Measurements from ENCODE around the gene TMEM178A. TPM values are rescaled to one million over a fixed set of nuclear protein-coding genes. Genes with fewer than 3 reads are reported as not detected.

The TMEM178A gene
- total RNA-seq, 2 donors from 2014 or later = 5.4 to 6.5 TPM

- no peak overlapping the region for H3K4me3 ChIP-seq
- no peak overlapping the region for H3K27ac ChIP-seq
- ATAC-seq (ENCODE audit: insufficient number of reproducible peaks, low FRiP score, low read depth) (no peak), DNase-seq (ENCODE audit: low spot score) (no peak)
- no peaks in the 10 kb centered on the region for H3K27me3 ChIP-seq (replicated peaks; ENCODE audit: insufficient read depth)
- TF ChIP-seq CTCF (IDR thresholded peaks at IDR 0.05) = no peak
- no peaks in the 10 kb centered on the region for H3K36me3 ChIP-seq
- peaks cover 4 to 19% of the 10 kb centered on the region in 2 donors for H3K4me1 ChIP-seq (ENCODE audit: control insufficient read depth in 1 of 2, low read depth in 2 of 2)
- H3K9me3 ChIP-seq = peaks cover 8% of the 10 kb centered on the region
Measured at GRCh38 chr2:39701137-39701536, 35.4 kb downstream of the TMEM178A start.

DNA sequence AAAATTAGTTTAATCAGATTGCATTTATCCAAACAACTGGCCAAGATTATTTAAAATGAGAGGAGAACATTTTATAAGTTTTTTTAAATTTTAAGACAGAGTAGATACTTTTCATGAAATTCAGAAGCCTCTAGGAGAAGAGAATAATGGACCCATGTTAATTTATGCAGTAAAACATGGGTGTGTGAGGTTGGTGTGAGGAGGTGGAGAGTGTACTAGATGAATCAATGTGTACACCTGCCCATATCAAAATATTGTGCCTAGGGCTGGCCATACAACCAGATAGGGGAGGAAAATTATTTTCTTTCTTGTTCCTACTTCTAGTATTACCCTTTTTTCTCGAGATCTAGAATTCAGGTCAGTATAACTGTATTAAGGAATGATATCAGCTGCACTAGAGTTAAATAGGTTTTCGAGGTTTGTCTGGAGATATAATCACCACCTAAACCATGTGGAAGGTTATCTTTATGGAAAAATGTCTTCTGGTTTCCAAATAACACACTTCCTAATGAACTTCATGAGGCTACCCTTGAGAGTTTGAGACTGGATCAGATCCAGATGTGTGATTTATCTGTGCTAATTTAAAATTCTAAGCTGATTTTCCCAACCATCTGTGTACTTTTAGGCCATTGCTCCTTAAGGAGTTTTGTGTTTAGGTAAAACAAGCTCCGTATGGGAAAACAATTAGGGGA is 37.6 kb downstream of the TMEM178A start:
- Histone ChIP-seq H3K4me3 (no peak overlapping the region), H3K4me1 (ENCODE audit: control insufficient read depth in 1 of 2, low read depth in 2 of 2) (no peaks in the 10 kb centered on the region), H3K27ac (no peak overlapping the region), H3K36me3 (no peaks in the 10 kb centered on the region), H3K27me3 (replicated peaks; ENCODE audit: insufficient read depth) (no peaks in the 10 kb centered on the region), H3K9me3 (peaks cover 8% of the 10 kb centered on the region)
- ATAC-seq (ENCODE audit: insufficient number of reproducible peaks, low FRiP score, low read depth) = no peak
- DNase-seq (ENCODE audit: low spot score) = no peak
- no peak for TF ChIP-seq CTCF (IDR thresholded peaks at IDR 0.05)

DNA sequence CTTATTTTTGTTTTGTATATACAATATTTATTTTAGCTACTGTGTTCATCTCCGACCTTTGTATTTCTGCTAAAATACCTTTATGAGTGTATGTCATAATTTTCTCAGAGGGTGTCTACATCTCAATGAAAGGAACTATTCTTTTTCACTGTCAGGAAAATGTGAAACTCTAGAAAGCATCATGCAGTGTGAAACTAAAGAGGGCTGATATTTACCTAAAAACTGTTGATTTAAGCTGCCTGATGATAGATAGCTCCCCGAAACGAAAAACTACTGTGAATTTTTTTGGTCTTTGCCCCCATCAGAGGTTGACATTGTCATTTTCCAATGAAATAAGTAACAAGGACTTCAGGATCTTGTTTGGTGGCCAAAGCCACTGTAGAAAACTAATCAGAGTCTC is 38.8 kb downstream of the TMEM178A start:
- H3K36me3 ChIP-seq = no peaks in the 10 kb centered on the region
- no peak overlapping the region for H3K27ac ChIP-seq
- H3K4me3 ChIP-seq = no peak overlapping the region
- no peak for TF ChIP-seq CTCF (IDR thresholded peaks at IDR 0.05)
- H3K4me1 ChIP-seq (ENCODE audit: control insufficient read depth in 1 of 2, low read depth in 2 of 2) = no peaks in the 10 kb centered on the region
- no peak for ATAC-seq (ENCODE audit: insufficient number of reproducible peaks, low FRiP score, low read depth)
- no peak for DNase-seq (ENCODE audit: low spot score)
- peaks cover 8% of the 10 kb centered on the region for H3K9me3 ChIP-seq
- no peaks in the 10 kb centered on the region for H3K27me3 ChIP-seq (replicated peaks; ENCODE audit: insufficient read depth)

DNA sequence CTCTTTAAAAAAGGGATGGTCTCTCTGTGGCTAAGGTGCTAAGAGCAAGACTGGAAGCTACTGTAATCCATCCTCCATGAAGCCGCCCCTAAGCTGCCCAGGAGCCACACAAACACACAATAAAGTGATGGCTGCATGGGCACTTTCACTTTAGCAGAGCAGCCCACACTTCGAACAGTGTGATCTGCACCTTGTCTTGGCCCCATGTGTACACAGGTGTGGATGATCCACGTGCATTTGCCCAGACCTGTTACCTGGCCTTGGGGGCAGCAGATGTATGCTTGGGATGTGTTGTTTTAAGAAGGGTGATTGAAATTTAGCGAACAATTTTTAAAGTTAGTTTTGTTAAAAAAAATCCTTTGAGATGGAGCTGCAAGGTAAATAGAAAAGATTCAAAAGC is 39.9 kb downstream of the TMEM178A start:
- Histone ChIP-seq H3K9me3 (peaks cover 5% of the 10 kb centered on the region), H3K27ac (no peak overlapping the region), H3K36me3 (no peaks in the 10 kb centered on the region), H3K27me3 (replicated peaks; ENCODE audit: insufficient read depth) (no peaks in the 10 kb centered on the region), H3K4me1 (ENCODE audit: control insufficient read depth in 1 of 2, low read depth in 2 of 2) (no peaks in the 10 kb centered on the region), H3K4me3 (no peak overlapping the region)
- ATAC-seq (ENCODE audit: insufficient number of reproducible peaks, low FRiP score, low read depth) (no peak), DNase-seq (ENCODE audit: low spot score) (no peak)
- no peak for TF ChIP-seq CTCF (IDR thresholded peaks at IDR 0.05)

GRCh38 chr2:39706312-39706711 is 40.6 kb downstream of the TMEM178A start:
- Histone ChIP-seq H3K4me1 (ENCODE audit: control insufficient read depth in 1 of 2, low read depth in 2 of 2) (no peaks in the 10 kb centered on the region), H3K27ac (no peak overlapping the region), H3K4me3 (no peak overlapping the region), H3K27me3 (replicated peaks; ENCODE audit: insufficient read depth) (no peaks in the 10 kb centered on the region), H3K9me3 (no peaks in the 10 kb centered on the region), H3K36me3 (no peaks in the 10 kb centered on the region)
- ATAC-seq (ENCODE audit: insufficient number of reproducible peaks, low FRiP score, low read depth) (no peak), DNase-seq (ENCODE audit: low spot score) (no peak)
- TF ChIP-seq CTCF (IDR thresholded peaks at IDR 0.05) = no peak

Data from thoracic aorta (tissue), 2 donors.